Panc1 (cell line): Measurements from ENCODE around the gene IGFN1.

Experiments
- CTCF ChIP-seq: fragments of 450-650 bp; IDR thresholded peaks from 2 replicates; pipeline ENCODE4 v1.5.1; 2017; ENCODE audit warnings: mild to moderate bottlenecking
- POLR2AphosphoS5 ChIP-seq: IDR thresholded peaks from 2 replicates; pipeline ENCODE4 v1.6.1; 2012; ENCODE audit warnings: mild to moderate bottlenecking, low read depth, low read length, moderate library complexity
- REST ChIP-seq, 2 experiments: IDR thresholded peaks; 2 replicates each; pipeline ENCODE4 v1.6.1; 2011 to 2012; ENCODE audit warnings: low read depth in 2 of 2, control low read depth in 1 of 2, low read length in 1 of 2, mild to moderate bottlenecking in 1 of 2, moderate library complexity in 1 of 2; ENCODE audit not compliant: insufficient read depth in 1 of 2

DNA sequence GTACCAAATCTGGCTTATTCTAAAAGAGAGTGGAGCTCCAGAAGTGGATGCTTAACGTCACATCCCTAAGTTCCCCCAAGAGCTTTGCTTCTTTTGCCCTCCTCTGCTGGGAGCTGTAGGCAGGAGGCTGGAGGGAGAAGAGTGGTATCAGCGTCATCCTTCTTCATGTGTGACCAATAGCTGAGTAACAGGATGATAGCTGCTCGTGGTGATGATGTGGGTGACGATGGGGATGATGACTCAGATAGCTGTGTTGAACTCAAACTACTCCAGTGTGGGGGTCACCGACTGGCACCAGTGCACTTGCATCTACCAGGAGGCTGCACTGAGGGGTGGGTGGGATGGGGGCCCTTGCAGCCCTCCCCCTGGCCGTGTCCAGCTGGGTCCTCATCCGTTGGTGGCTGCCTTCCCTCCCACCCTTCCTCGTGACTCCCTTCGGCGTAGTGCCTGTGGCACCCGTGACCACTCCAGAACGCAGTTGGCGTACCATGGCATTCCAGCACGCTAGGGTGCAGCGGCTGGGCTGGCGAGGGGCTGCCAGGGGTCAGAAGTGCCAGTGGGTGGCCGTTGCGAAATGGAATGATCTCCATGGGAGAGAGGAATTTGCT, 1.1 kb downstream of the IGFN1 start:
- no peak for TF ChIP-seq CTCF
- no peak for TF ChIP-seq POLR2AphosphoS5
- TF ChIP-seq REST (IDR thresholded peaks at IDR 0.05; ENCODE audit: insufficient read depth in 1 of 2, low read depth in 2 of 2, low read length in 1 of 2): no peak
